Stimulated activated CD8-positive, alpha-beta memory T cell treated with anti-CD3 and anti-CD28 coated beads, Interleukin-7, amount 100 ng/mL, for 48 hours (primary cell): ENCODE measurements around the gene NPAS2.

Experiments used
- DNase-seq, 2 donors: peaks; one replicate each; pipeline ENCODE4 v3.0.0-alpha.2; 2020; ENCODE audit warnings: low read depth in 1 of 2; ENCODE audit errors: extremely low read depth in 1 of 2

NPAS2 gene

GRCh38 chr2:100938031-100939026 lies 118.4 kb downstream of the NPAS2 start:
- DNase-seq = no peak

DNA sequence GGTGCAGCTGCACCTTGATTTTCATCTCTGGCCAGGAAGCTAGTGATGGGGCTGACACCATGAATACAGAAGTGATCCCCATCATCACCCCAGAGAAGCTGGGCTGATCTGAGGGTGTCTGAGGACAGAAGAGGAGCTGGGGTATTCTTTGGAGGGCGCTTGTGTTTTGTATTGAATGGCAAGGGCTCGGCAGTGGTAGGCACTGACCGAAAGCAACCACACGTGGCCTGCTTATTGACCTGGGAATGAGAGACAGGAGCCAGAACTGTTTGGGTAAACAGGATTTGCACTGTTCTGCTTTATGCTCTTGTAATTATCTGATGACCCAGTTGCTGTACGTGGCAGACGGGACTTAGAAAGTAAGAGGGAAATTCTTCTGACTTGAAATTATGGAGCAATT lies 119.5 kb downstream of the NPAS2 start:
- no peak for DNase-seq

- DNase-seq = no peak
Observed at GRCh38 chr2:100940240-100940639, 120.3 kb downstream of the NPAS2 start.

DNA sequence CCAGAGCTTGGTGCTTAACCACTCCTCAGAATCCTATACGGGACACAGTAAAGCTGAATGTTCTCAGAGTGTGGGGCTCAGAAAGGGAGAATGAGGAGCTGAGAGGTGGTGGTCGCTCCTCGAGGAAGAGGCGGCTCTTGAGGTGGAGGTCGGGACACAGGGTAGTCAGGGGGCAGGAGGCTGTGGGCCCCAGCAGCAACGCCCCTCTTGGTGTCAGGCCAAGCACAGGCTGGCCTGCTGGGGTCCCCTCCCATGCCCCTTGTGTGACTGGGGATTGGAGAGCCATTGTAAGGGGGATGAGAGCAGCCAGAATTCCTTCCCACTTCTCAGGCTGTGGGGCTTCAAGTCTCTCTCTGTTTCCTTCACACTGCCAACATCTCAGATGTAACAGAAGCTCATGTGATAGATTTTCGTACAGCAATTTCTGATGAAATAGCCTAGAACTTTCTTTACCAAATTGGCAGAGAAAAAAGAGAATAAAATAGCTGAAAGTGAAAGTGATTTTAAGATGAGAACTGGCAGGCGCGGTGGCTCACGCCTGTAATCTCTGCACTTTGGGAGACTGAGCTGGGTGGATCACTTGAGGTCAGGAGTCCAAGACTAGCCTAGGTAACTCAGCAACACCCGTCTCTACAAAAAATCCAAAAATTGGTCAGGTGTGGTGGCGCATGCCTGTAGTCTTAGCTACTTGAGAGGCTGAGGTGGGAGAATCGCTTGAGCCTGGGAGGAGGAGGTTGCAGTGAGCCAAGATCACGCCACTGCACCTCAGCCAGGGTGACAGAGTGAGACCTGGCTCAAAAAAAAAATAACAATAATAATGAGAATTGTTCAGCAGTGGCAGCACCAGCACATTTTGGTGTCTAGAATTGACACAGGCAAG lies 121.1 kb downstream of the NPAS2 start:
- no peak for DNase-seq

DNA sequence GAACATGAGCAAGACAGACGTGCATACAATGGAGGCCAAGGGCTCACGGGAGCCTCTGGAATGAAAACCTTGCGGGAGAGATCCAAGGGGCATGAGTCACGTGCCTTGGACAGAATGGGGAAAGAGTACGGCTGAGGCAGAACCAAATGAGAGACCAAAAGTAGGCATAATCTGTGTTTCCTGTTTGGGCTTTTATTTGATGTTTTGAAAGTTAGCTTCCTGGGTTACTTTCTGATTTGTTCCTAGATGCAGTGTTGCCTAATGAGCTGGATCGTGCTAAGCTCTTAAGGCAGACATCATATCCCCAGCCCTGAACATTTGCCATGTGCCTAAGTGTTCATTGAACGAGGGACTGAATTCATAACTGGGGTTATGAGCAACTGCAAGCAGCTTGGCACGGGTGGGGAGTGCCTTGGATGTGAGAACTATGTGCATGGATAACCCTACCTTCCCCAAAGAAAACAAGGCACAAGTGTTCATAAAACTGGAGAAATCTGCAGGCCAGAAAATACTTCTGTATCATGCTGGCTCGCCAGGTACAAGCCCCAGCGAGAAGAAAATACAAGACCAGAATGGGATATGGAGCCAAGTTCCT lies 121.8 kb downstream of the NPAS2 start:
- DNase-seq = no peak

- DNase-seq = no peak
Observed at GRCh38 chr2:100944617-100945432, 124.9 kb downstream of the NPAS2 start.

DNA sequence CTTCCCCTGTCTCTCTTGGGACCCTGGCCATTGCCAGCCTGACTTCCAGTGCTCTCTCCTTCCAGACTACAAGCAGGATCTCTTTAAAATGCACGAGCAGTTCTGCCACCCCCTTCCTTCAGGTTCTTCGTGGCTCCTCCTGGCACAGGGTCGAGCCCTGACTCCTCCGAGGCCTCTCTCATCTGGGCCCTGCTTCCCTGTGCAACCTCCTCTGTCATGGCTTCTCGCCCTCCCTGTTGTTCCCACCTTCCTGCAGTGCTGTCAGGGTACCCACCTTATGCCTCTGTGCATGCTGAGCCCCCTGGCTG lies 125.4 kb downstream of the NPAS2 start:
- no peak for DNase-seq

DNA sequence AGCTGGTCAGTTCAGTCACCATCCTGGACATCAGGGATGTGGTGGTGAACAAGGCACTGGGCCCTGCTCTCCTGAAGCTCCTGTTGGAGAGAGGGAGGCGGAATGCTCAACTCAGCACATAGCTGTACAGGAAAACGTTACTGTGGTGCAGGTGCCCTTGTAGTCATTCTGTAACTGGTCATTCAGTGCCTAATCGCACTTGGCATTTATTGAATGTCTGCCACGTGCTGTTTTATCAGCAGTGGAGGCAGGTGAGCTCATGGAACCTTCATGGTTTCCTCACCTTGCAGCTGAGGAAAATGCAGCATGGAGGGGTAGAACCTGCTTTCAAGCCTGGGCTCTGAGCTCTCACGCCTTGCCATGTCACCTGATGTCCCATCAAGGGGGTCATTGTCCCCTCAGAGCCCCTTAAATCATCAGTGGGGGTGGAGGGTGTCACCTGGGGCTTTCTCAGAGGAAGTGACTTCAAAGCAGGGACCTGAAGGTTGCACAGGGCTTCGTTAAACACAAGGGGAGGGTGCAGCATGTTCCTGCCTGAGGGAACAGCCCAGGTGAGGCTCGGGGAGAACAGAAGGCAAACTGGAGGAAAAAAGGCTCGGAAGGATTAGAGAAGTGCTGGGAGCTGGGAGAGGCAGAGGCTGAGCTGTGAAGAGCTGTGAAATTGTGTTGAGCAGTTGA lies 126.1 kb downstream of the NPAS2 start:
- no peak for DNase-seq

- DNase-seq = no peak
Observed at GRCh38 chr2:100948942-100949811, 129.2 kb downstream of the NPAS2 start.

GRCh38 chr2:100952512-100952911 lies 132.6 kb downstream of the NPAS2 start:
- DNase-seq = no peak

DNA sequence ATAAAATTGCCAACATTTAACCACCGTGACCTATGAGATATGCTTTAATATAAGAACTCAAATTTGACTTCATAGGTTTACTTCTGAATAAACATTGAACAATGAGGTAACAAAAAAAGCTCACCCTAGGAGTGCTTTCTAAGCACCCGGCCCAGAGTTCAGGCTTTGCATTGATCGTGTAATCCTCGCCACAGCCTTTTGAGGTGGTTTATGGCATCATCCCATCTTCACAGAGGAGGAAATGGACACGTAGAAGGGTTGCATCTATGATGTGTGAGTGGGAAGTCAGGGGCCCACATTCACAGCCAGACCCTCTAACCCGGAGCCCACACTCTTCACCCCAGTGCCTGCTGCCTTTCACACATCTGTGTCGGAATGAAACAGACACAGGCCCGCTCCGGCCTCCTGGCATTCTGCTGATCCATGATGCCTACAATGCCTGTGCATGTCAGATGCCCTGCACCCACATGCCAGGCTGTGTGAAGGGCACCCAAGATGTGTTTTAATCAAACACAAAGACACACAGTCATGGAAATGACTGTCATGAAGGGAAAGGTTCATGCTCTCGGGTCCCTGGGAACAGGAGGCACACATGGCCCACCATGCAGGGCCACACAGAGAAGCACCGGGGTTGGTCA lies 133.6 kb downstream of the NPAS2 start:
- peak in 1 of 2 donors; percentile 5 for DNase-seq

GRCh38 chr2:100954044-100954420 lies 134.1 kb downstream of the NPAS2 start:
- DNase-seq = no peak

- DNase-seq = no peak
Observed at GRCh38 chr2:100955226-100955625, 135.3 kb downstream of the NPAS2 start.

- no peak for DNase-seq
Observed at GRCh38 chr2:100956081-100956480, 136.1 kb downstream of the NPAS2 start.

DNA sequence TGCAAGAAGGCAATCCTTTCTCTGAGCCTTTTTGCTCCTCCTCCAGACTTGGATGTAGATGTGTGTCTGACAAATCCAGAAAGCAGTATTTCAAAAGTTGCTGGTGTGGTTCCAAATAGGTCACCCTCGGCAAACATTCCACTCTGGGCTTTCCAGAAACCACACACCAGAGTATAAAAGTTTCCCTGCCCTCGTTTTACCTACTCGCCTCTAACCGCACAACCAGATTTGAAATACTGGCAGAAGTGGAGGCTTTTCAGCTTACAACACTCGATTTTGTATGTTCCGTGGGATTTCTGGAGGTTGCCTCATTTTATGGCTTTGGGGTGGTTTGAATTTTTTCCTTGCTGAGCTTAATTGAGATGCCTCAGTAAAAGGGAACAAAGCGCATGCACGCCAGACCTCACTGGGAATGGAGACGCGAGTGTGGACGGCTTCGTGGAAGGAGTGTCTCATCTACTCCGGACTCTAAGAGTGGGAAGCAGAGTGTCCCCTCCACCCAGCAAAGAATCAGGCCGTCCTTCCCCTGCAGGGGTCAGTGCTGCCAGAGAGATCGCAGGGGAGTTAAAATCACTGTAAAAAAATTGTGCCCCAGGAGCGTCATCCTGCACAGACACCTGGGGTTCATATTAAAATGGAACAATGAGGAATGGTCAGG lies 138.2 kb downstream of the NPAS2 start:
- no peak for DNase-seq

GRCh38 chr2:100959225-100959880 lies 139.4 kb downstream of the NPAS2 start:
- DNase-seq = no peak

DNA sequence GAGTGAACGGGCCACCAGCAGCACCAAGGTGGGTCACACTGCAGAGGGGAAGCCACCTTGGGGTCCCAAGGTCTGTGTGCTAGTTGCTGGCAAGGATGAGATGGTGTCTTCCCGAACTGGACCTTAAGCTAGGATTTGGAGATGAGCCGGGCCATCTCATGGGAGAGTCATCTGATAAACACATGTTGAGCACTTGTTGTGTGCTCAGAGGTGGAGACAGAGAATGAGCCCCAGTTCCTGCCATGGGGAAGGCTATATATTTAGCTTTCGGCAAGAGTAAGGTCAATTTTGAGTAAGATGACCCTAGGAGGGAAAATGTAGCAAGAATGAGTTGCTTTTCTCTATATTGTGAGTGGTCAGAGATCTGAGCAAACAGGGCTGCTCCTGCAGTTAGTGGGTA lies 140.7 kb downstream of the NPAS2 start:
- no peak for DNase-seq
